Endodermal cell (in vitro differentiated cells): ENCODE results near the gene TNS3. TPM values are rescaled to one million over a fixed set of nuclear protein-coding genes. Genes with fewer than 3 reads are reported as not detected.

Source experiments
- DNase-seq: peaks from one replicate; pipeline ENCODE4 v3.0.0-alpha.2; 2017
- H3K27ac ChIP-seq: 2 replicates; pipeline ENCODE4 v1.5.1; 2013; ENCODE audit warnings: mild to moderate bottlenecking, low read depth, low read length, moderate library complexity
- H3K27me3 ChIP-seq: 2 replicates; pipeline ENCODE4 v1.6.1; 2013; ENCODE audit warnings: mild to moderate bottlenecking, low read length, moderate library complexity; ENCODE audit not compliant: insufficient read depth, control insufficient read depth, poor library complexity, severe bottlenecking
- H3K36me3 ChIP-seq: 2 replicates; pipeline ENCODE4 v1.7.0; 2013; ENCODE audit warnings: mild to moderate bottlenecking, low read length, moderate library complexity; ENCODE audit not compliant: control insufficient read depth, insufficient read depth
- H3K4me1 ChIP-seq: one replicate; pipeline ENCODE4 v1.7.0; 2013; ENCODE audit warnings: low read length; ENCODE audit not compliant: control insufficient read depth, insufficient read depth
- H3K4me3 ChIP-seq: 2 replicates; pipeline ENCODE4 v1.5.1; 2013; ENCODE audit warnings: mild to moderate bottlenecking, low read length, moderate library complexity
- H3K9ac ChIP-seq: 2 replicates; pipeline ENCODE4 v1.6.1; 2013; ENCODE audit warnings: mild to moderate bottlenecking, low read length, moderate library complexity; ENCODE audit not compliant: poor library complexity, severe bottlenecking; ENCODE audit errors: extremely low read depth
- H3K9me3 ChIP-seq: 2 replicates; pipeline ENCODE4 v1.6.1; 2013; ENCODE audit warnings: mild to moderate bottlenecking, low read length, moderate library complexity; ENCODE audit not compliant: control insufficient read depth
- H3K27ac Mint-ChIP-seq: 2 replicates; pipeline ENCODE4 v1.8.0; 2020; ENCODE audit warnings: mixed read lengths
- H3K27me3 Mint-ChIP-seq: 2 replicates; pipeline ENCODE4 v1.8.0; 2021; ENCODE audit warnings: mild to moderate bottlenecking, mixed read lengths; ENCODE audit not compliant: insufficient read depth
- H3K36me3 Mint-ChIP-seq: 2 replicates; pipeline ENCODE4 v1.8.0; 2020; ENCODE audit warnings: low read depth, mixed read lengths
- H3K4me1 Mint-ChIP-seq: 2 replicates; pipeline ENCODE4 v1.8.0; 2020; ENCODE audit warnings: mixed read lengths
- H3K4me3 Mint-ChIP-seq: 2 replicates; pipeline ENCODE4 v1.8.0; 2020; ENCODE audit warnings: mild to moderate bottlenecking, moderate library complexity, mixed read lengths
- H3K9me3 Mint-ChIP-seq: 2 replicates; pipeline ENCODE4 v1.8.0; 2020; ENCODE audit warnings: mild to moderate bottlenecking, mixed read lengths
- CTCF ChIP-seq: fragments of 200-600 bp; sonication (generic); conservative IDR thresholded peaks from 2 replicates; pipeline ENCODE4 v1.5.0; 2021; ENCODE audit warnings: antibody characterized with exemption, mild to moderate bottlenecking
- WGBS, 2 experiments: methylation state at CpG; one replicate each; pipeline versions ENCODE4 v1.1.5 to v1.1.7; 2013; ENCODE audit warnings: missing lambda C conversion rate in 2 of 2, mixed read lengths in 1 of 2; ENCODE audit not compliant: insufficient coverage in 1 of 2, insufficient read length in 1 of 2; 5-methylcytosine and 5-hydroxymethylcytosine counted together
- total RNA-seq, 2 donors: library from RNA; stranded (reverse); fragmentation: NEBNext Ultra II Directional in 1 of 2; extraction: Animal tissue kit (Norgen Biotek cat#: 25700) in 1 of 2; gene quantifications; 2 replicates in 1 of 2; 3 replicates in 1 of 2; pipeline ENCODE4 v1.2.1, GENCODE V29; 2021

The TNS3 gene
- total RNA-seq, 2 donors from 2014 or later, result 33.8 to 38.5 TPM

GRCh38 chr7:47307311-47307710, 274.6 kb downstream of the TNS3 start:
- H3K27me3 Mint-ChIP-seq, result no peaks in the 10 kb centered on the region
- peaks cover 2% of the 10 kb centered on the region for H3K4me1 ChIP-seq
- no peak overlapping the region for H3K4me3 Mint-ChIP-seq
- H3K9me3 Mint-ChIP-seq, result no peaks in the 10 kb centered on the region
- no peak for TF ChIP-seq CTCF
- peaks cover 6% of the 10 kb centered on the region for H3K4me1 Mint-ChIP-seq
- no peak overlapping the region for H3K27ac Mint-ChIP-seq
- H3K36me3 ChIP-seq, result peaks cover 11% of the 10 kb centered on the region
- no peaks in the 10 kb centered on the region for H3K9me3 ChIP-seq
- no peak overlapping the region for H3K4me3 ChIP-seq
- H3K36me3 Mint-ChIP-seq, result peaks cover 15% of the 10 kb centered on the region
- no peaks in the 10 kb centered on the region for H3K27me3 ChIP-seq
- 100% methylated on average over 2 of the region's 3 CpGs; no CpG with 5 or more reads in 1 of the 2 experiments for WGBS, 2 experiments
- H3K27ac ChIP-seq, result no peak overlapping the region
- H3K9ac ChIP-seq, result no peak overlapping the region
- DNase-seq, result no peak

GRCh38 chr7:47304727-47305719, 276.9 kb downstream of the TNS3 start:
- no peak overlapping the region for H3K9ac ChIP-seq
- H3K9me3 ChIP-seq, result no peaks in the 10 kb centered on the region
- Mint-ChIP-seq H3K4me3 (no peak overlapping the region), H3K27ac (no peak overlapping the region), H3K4me1 (peaks cover 6% of the 10 kb centered on the region), H3K36me3 (peaks cover 8% of the 10 kb centered on the region), H3K27me3 (no peaks in the 10 kb centered on the region), H3K9me3 (no peaks in the 10 kb centered on the region)
- H3K4me1 ChIP-seq, result peaks cover 2% of the 10 kb centered on the region
- DNase-seq, result peak; percentile 51
- no peak overlapping the region for H3K4me3 ChIP-seq
- TF ChIP-seq CTCF, result no peak
- no peaks in the 10 kb centered on the region for H3K27me3 ChIP-seq
- WGBS, 2 experiments, result 90 to 94% methylated on average over 24 to 27 of the region's 27 CpGs
- H3K27ac ChIP-seq, result no peak overlapping the region
- peaks cover 15% of the 10 kb centered on the region for H3K36me3 ChIP-seq

- no peak overlapping the region for H3K4me3 ChIP-seq
- Mint-ChIP-seq H3K36me3 (peaks cover 8% of the 10 kb centered on the region), H3K4me1 (no peaks in the 10 kb centered on the region), H3K9me3 (no peaks in the 10 kb centered on the region), H3K4me3 (no peak overlapping the region), H3K27me3 (no peaks in the 10 kb centered on the region), H3K27ac (no peak overlapping the region)
- no peak overlapping the region for H3K27ac ChIP-seq
- peaks cover 19% of the 10 kb centered on the region for H3K36me3 ChIP-seq
- H3K9ac ChIP-seq, result no peak overlapping the region
- no peaks in the 10 kb centered on the region for H3K9me3 ChIP-seq
- no peak for DNase-seq
- WGBS, 2 experiments, result 88 to 100% methylated on average over 8 to 22 of the region's 22 CpGs
- no peaks in the 10 kb centered on the region for H3K27me3 ChIP-seq
- TF ChIP-seq CTCF, result no peak
- H3K4me1 ChIP-seq, result no peaks in the 10 kb centered on the region
Observed at GRCh38 chr7:47303695-47304453, 278.0 kb downstream of the TNS3 start.
